ENCODE results near the gene SLC1A2.

SLC1A2 gene

GRCh38 chr11:35259529-35259928 is 159.8 kb downstream of the SLC1A2 start:
- no peak for TF ChIP-seq CTCF (IDR thresholded peaks at IDR 0.05)
- no peak overlapping the region for H3K27ac ChIP-seq
- no peak overlapping the region for H3K4me3 ChIP-seq
- no peak for DNase-seq (ENCODE audit: low spot score)

DNA sequence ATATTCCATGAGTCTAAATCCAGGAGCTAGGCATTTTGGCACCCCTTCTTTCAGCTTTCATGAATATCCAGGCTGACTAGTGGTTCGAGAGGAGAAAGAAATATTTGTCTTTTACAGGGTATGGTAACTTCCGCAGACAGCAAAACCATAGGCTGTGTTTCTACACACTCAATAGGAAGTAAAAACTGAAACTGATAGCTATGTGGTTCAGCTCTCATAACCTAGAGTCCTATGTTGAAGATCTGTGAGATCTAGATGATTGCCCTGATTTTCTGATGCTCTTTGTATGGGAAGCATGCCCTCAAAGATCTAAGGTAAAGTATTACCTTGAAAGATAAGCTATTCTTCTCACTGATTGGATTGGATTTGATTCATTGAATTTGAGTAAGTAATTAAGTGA is 162.1 kb downstream of the SLC1A2 start:
- Histone ChIP-seq H3K27ac (no peak overlapping the region), H3K4me3 (no peak overlapping the region)
- no peak for DNase-seq (ENCODE audit: low spot score)
- no peak for TF ChIP-seq CTCF (IDR thresholded peaks at IDR 0.05)

GRCh38 chr11:35256296-35256695 is 163.1 kb downstream of the SLC1A2 start:
- DNase-seq (ENCODE audit: low spot score), result no peak
- no peak for TF ChIP-seq CTCF (IDR thresholded peaks at IDR 0.05)
- H3K4me3 ChIP-seq, result no peak overlapping the region
- H3K27ac ChIP-seq, result peak overlapping the region in 1 of 2 donors; percentile 24

DNA sequence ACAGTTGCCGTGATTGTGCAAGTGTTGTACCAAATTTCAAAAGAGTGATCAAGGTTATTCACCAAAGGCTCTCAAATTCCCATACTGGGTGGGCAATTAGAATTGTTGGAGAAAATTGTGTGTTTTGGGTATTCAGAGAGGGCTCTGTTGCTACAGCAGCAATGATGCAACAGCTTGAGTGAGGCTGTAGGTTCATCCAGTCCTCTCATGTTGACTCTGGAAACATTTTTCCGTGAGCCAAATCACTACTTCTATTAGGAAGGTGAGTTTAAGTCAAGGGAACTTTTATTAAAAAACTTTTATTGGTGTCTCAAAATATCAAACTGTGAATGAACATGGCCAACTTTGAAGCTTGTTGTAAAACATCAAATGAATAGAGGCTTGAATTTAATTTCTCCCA is 163.8 kb downstream of the SLC1A2 start:
- no peak for TF ChIP-seq CTCF (IDR thresholded peaks at IDR 0.05)
- H3K4me3 ChIP-seq, result no peak overlapping the region
- no peak overlapping the region for H3K27ac ChIP-seq
- DNase-seq (ENCODE audit: low spot score), result no peak

- TF ChIP-seq CTCF (IDR thresholded peaks at IDR 0.05), result no peak
- H3K4me3 ChIP-seq, result no peak overlapping the region
- peak overlapping the region in 1 of 2 donors; percentile 28 for H3K27ac ChIP-seq
- DNase-seq (ENCODE audit: low spot score), result no peak
Observed at GRCh38 chr11:35253237-35253636, 166.1 kb downstream of the SLC1A2 start.

- no peak for TF ChIP-seq CTCF (IDR thresholded peaks at IDR 0.05)
Observed at GRCh38 chr11:35250621-35251020, 168.7 kb downstream of the SLC1A2 start.

DNA sequence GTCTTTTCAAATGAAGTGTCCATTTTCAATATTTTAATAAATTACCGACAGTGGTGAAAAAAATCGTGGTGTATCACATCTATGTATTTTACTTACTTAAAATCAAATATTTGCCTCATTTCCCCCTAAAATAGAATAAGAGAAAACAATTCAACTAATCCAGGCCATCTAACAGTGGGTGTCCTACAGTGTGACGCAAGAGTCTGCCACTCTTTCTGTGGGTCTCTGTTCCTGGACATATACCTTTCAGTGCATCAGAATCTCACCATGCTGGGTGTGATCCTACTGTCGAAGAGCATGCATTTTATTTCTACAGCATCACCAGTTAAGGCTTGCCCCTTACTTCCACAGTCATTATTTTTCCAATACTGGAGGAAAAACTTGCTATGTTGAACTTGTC is 169.2 kb downstream of the SLC1A2 start:
- no peak for TF ChIP-seq CTCF (IDR thresholded peaks at IDR 0.05)
- DNase-seq (ENCODE audit: low spot score), result no peak
- no peak overlapping the region for H3K4me3 ChIP-seq

More at GRCh38 chr11:35250621-35251020, 168.7 kb downstream of the SLC1A2 start:
- DNase-seq (ENCODE audit: low spot score), result no peak
- H3K4me3 ChIP-seq, result no peak overlapping the region
- no peak overlapping the region for H3K27ac ChIP-seq

More for the DNA sequence above, 169.2 kb downstream of the SLC1A2 start:
- H3K27ac ChIP-seq, result no peak overlapping the region

Data from coronary artery (tissue), 2 donors.